ENCODE measurements around the gene BDNF. TPM values are rescaled to one million over a fixed set of nuclear protein-coding genes. Genes with fewer than 3 reads are reported as not detected.
A peak's percentile ranks its signal among the peaks of the same experiment; 100 is the strongest.

Gene BDNF
- polyA plus RNA-seq, 1 experiment: 85.6 TPM

DNA sequence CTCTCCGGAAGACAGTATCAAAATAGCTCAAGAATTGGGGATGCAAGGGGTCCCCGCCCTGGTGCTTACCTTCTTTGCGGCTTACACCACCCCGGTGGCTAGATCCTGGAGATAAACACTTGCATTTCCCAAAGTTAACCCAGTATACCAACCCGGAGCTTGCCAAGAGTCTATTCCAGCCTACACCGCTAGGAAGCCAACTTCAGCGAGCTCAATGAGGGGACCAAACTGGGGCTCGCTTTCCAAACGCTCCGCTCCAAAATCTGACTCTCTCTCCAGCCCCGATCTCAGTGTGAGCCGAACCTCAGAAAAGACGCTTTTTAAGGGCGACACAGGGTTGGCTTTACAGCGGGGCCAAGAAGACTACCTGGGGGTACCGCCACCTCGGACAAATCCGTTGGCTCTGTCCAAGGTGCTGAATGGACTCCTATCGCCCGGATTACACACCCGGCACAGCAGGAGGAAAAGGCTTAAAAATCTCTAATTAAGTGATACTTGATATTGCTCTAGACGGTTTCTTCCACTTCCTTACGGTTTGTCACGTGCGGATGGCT lies 20.1 kb upstream of the BDNF start:
- H3K27ac ChIP-seq (ENCODE audit: low read depth, low read length): no peak overlapping the region
- TF ChIP-seq, protein P1, sequence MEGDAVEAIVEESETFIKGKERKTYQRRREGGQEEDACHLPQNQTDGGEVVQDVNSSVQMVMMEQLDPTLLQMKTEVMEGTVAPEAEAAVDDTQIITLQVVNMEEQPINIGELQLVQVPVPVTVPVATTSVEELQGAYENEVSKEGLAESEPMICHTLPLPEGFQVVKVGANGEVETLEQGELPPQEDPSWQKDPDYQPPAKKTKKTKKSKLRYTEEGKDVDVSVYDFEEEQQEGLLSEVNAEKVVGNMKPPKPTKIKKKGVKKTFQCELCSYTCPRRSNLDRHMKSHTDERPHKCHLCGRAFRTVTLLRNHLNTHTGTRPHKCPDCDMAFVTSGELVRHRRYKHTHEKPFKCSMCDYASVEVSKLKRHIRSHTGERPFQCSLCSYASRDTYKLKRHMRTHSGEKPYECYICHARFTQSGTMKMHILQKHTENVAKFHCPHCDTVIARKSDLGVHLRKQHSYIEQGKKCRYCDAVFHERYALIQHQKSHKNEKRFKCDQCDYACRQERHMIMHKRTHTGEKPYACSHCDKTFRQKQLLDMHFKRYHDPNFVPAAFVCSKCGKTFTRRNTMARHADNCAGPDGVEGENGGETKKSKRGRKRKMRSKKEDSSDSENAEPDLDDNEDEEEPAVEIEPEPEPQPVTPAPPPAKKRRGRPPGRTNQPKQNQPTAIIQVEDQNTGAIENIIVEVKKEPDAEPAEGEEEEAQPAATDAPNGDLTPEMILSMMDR (IDR thresholded peaks at IDR 0.05; ENCODE audit: low read depth, low read length): peak; percentile 40
- H3K4me3 ChIP-seq (ENCODE audit: low read depth, low read length): peak overlapping the region; percentile 84
- no peaks in the 10 kb centered on the region for H3K27me3 ChIP-seq (ENCODE audit: control insufficient read depth, insufficient read depth, low read length)
- no peaks in the 10 kb centered on the region for H3K9me3 ChIP-seq (ENCODE audit: control insufficient read depth, insufficient read depth, low read length)
- CTCF ChIA-PET: interaction anchor here (0.6 to 5.2 kb wide), 6 partner anchors 9 to 743 kb away, joined by 3 to 54 read pairs (median 4); partner anchors contain the start of gene BDNF
- POLR2A ChIA-PET: interaction anchor here (2.7 to 3.5 kb wide), 2 partner anchors 19 to 21 kb away, joined by 13 to 26 read pairs; partner anchors contain the start of gene BDNF
- no peak for DNase-seq (ENCODE audit: low read depth, low spot score)

DNA sequence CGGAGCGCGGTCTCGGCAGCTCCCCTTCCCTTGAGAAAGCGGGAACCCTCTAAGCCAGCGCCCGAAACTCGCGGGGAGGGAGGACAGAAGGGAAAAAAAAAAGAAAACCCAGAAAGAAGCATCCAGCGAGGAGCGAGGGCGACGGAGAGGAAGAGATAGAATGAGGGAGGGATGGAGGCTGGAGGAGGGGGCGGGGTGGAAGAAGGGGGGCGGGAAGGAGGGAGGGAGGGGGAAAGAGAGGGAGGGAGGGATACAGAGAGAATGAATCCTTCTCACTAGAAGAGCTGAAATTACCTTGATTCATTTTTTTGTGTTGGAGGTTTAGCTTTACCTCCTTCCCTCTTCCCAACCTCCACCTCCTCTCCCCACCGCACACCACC lies 19.3 kb upstream of the BDNF start:
- POLR2A ChIA-PET: interaction anchor here (0.7 to 3.5 kb wide), 9 partner anchors 9 to 388 kb away, joined by 3 to 26 read pairs (median 8); partner anchors contain the start of genes BDNF, KIF18A and METTL15
- Histone ChIP-seq H3K27me3 (ENCODE audit: control insufficient read depth, insufficient read depth, low read length) (no peaks in the 10 kb centered on the region), H3K27ac (ENCODE audit: low read depth, low read length) (peak overlapping the region; percentile 98), H3K9me3 (ENCODE audit: control insufficient read depth, insufficient read depth, low read length) (no peaks in the 10 kb centered on the region), H3K4me3 (ENCODE audit: low read depth, low read length) (peak overlapping the region; percentile 84)
- CTCF ChIA-PET: interaction anchor here (0.6 to 5.2 kb wide), 7 partner anchors 9 to 809 kb away, joined by 3 to 54 read pairs (median 3); partner anchors contain the start of gene BDNF
- TF ChIP-seq, protein P1 (IDR thresholded peaks at IDR 0.05; ENCODE audit: low read depth, low read length): no peak
- DNase-seq (ENCODE audit: low read depth, low spot score): no peak

GRCh38 chr11:27718863-27719545 lies 18.7 kb upstream of the BDNF start:
- ChIA-PET POLR2A (interaction anchor here (0.5 to 3.5 kb wide), 12 partner anchors 9 to 1401 kb away, joined by 3 to 26 read pairs (median 6); partner anchors contain the start of genes BDNF, KIF18A and METTL15), CTCF (interaction anchor here (0.6 to 5.2 kb wide), 9 partner anchors 13 to 1609 kb away, joined by 3 to 54 read pairs (median 3); partner anchors contain the start of gene BDNF)
- Histone ChIP-seq H3K27me3 (ENCODE audit: control insufficient read depth, insufficient read depth, low read length) (no peaks in the 10 kb centered on the region), H3K4me3 (ENCODE audit: low read depth, low read length) (peak overlapping the region; percentile 84), H3K27ac (ENCODE audit: low read depth, low read length) (peak overlapping the region; percentile 98), H3K9me3 (ENCODE audit: control insufficient read depth, insufficient read depth, low read length) (no peaks in the 10 kb centered on the region)
- DNase-seq (ENCODE audit: low read depth, low spot score): no peak
- TF ChIP-seq, protein P1 (IDR thresholded peaks at IDR 0.05; ENCODE audit: low read depth, low read length): no peak

GRCh38 chr11:27718346-27718862 lies 18.1 kb upstream of the BDNF start:
- TF ChIP-seq, protein P1 (IDR thresholded peaks at IDR 0.05; ENCODE audit: low read depth, low read length): no peak
- H3K27me3 ChIP-seq (ENCODE audit: control insufficient read depth, insufficient read depth, low read length): no peaks in the 10 kb centered on the region
- POLR2A ChIA-PET: interaction anchor here (0.5 to 3.5 kb wide), 10 partner anchors 8 to 1402 kb away, joined by 3 to 26 read pairs (median 6); partner anchors contain the start of genes BDNF, KIF18A and METTL15

More at GRCh38 chr11:27718346-27718862, 18.1 kb upstream of the BDNF start:
- Histone ChIP-seq H3K27ac (ENCODE audit: low read depth, low read length) (peak overlapping the region; percentile 98), H3K9me3 (ENCODE audit: control insufficient read depth, insufficient read depth, low read length) (no peaks in the 10 kb centered on the region), H3K4me3 (ENCODE audit: low read depth, low read length) (peak overlapping the region; percentile 84)
- peak; percentile 93 for DNase-seq (ENCODE audit: low read depth, low spot score)
- CTCF ChIA-PET: interaction anchor here (0.6 to 5.2 kb wide), 7 partner anchors 13 to 1610 kb away, joined by 3 to 54 read pairs (median 4); partner anchors contain the start of gene BDNF

Measured in AG04450 (cell line).